ENCODE results near the gene GALNTL6. TPM values are rescaled to one million over a fixed set of nuclear protein-coding genes. Genes with fewer than 3 reads are reported as not detected.

Gene GALNTL6
- polyA plus RNA-seq, 1 donor from 2014 or later: 14.9 TPM

GRCh38 chr4:172830295-172830764 is 1017.1 kb downstream of the GALNTL6 start:
- Histone ChIP-seq H3K27me3 (ENCODE audit: insufficient read depth, low read depth, low read length) (no peaks in the 10 kb centered on the region), H3K4me2 (ENCODE audit: low read length) (no peak overlapping the region), H3K27ac (ENCODE audit: low read length) (no peak overlapping the region), H3K9ac (ENCODE audit: low read length) (peak overlapping the region; percentile 12), H3K4me3 (ENCODE audit: low read length) (no peak overlapping the region), H4K20me1 (ENCODE audit: insufficient read depth) (no peaks in the 10 kb centered on the region), H3K9me2 (ENCODE audit: insufficient read depth, low read length) (no peaks in the 10 kb centered on the region), H3K36me3 (ENCODE audit: insufficient read depth, low read length) (no peaks in the 10 kb centered on the region), H3K9me3 (ENCODE audit: low read length) (no peaks in the 10 kb centered on the region), H2AFZ (ENCODE audit: low read depth, low read length) (peak overlapping the region; percentile 10), H3F3A (ENCODE audit: insufficient read depth, low read length, poor library complexity, severe bottlenecking) (no peaks in the 10 kb centered on the region), H3K79me2 (replicated peaks; ENCODE audit: insufficient read depth, low read length) (no peaks in the 10 kb centered on the region)
- TF ChIP-seq EZH2 (IDR thresholded peaks at IDR 0.05; ENCODE audit: borderline replicate concordance, insufficient read depth, low read length, poor library complexity, severe bottlenecking) (no peak), MXI1 (conservative IDR thresholded peaks at IDR 0.05; ENCODE audit: poor library complexity, severe bottlenecking) (no peak), REST (IDR thresholded peaks at IDR 0.05; ENCODE audit: borderline replicate concordance) (no peak), SMC3 (conservative IDR thresholded peaks at IDR 0.05; ENCODE audit: poor library complexity) (peak; percentile 89), RAD21 (conservative IDR thresholded peaks at IDR 0.05) (peak; percentile 90), CTCF (IDR thresholded peaks at IDR 0.05; ENCODE audit: poor library complexity, severe bottlenecking) (peak; percentile 83), EP300 (conservative IDR thresholded peaks at IDR 0.05; ENCODE audit: poor library complexity, severe bottlenecking) (no peak), TAF1 (IDR thresholded peaks at IDR 0.05; ENCODE audit: low read depth) (no peak), POLR2AphosphoS5 (IDR thresholded peaks at IDR 0.05) (no peak)

DNA sequence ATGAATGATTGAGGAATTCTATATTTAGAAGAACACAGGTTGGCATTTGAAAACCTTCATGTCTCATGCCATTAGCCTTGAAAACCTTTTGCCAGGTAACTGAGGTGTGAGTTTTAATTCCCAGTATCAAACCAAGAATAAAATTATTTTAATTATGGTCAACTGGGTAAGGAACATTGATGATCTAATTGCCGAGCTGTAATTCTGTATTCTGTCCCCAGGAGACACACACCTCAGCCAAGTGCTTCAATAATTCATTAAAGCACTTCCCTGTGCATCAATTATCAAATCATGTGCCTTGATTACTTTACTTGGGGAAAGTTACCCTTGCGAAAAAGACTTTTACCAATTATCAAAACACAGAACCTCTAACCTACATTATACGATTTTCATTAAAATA is 1023.5 kb downstream of the GALNTL6 start:
- Histone ChIP-seq H3F3A (ENCODE audit: insufficient read depth, low read length, poor library complexity, severe bottlenecking) (no peaks in the 10 kb centered on the region), H3K27ac (ENCODE audit: low read length) (no peak overlapping the region), H3K79me2 (replicated peaks; ENCODE audit: insufficient read depth, low read length) (no peaks in the 10 kb centered on the region), H3K4me3 (ENCODE audit: low read length) (no peak overlapping the region), H3K9me2 (ENCODE audit: insufficient read depth, low read length) (no peaks in the 10 kb centered on the region), H3K27me3 (ENCODE audit: insufficient read depth, low read depth, low read length) (no peaks in the 10 kb centered on the region), H4K20me1 (ENCODE audit: insufficient read depth) (no peaks in the 10 kb centered on the region), H3K9me3 (ENCODE audit: low read length) (no peaks in the 10 kb centered on the region), H3K9ac (ENCODE audit: low read length) (no peak overlapping the region), H2AFZ (ENCODE audit: low read depth, low read length) (no peak overlapping the region), H3K4me2 (ENCODE audit: low read length) (no peak overlapping the region), H3K36me3 (ENCODE audit: insufficient read depth, low read length) (no peaks in the 10 kb centered on the region)
- TF ChIP-seq MXI1 (conservative IDR thresholded peaks at IDR 0.05; ENCODE audit: poor library complexity, severe bottlenecking): no peak
- TF ChIP-seq REST (IDR thresholded peaks at IDR 0.05; ENCODE audit: borderline replicate concordance): no peak
- TF ChIP-seq EP300 (conservative IDR thresholded peaks at IDR 0.05; ENCODE audit: poor library complexity, severe bottlenecking): no peak
- no peak for TF ChIP-seq TAF1 (IDR thresholded peaks at IDR 0.05; ENCODE audit: low read depth)
- TF ChIP-seq POLR2AphosphoS5 (IDR thresholded peaks at IDR 0.05): no peak
